ENCODE data around the gene TGFB3.

The TGFB3 gene

GRCh38 chr14:75944607-75945241, 37.1 kb downstream of the TGFB3 start:
- Histone ChIP-seq H3F3A (ENCODE audit: control insufficient read depth, insufficient read depth) (no peaks in the 10 kb centered on the region), H3K36me3 (ENCODE audit: control insufficient read depth, low read length) (no peaks in the 10 kb centered on the region), H3K9me2 (replicated peaks; ENCODE audit: control insufficient read depth, low read length) (no peaks in the 10 kb centered on the region), H3K79me2 (ENCODE audit: control insufficient read depth, low read length) (no peaks in the 10 kb centered on the region), H3K27ac (ENCODE audit: low read depth, low read length) (no peak overlapping the region), H3K4me2 (ENCODE audit: low read length) (no peak overlapping the region), H3K4me1 (ENCODE audit: control insufficient read depth, low read length) (no peaks in the 10 kb centered on the region), H3K27me3 (ENCODE audit: control insufficient read depth, low read length) (no peaks in the 10 kb centered on the region), H3K9me3 (ENCODE audit: control insufficient read depth, insufficient read depth, low read length) (no peaks in the 10 kb centered on the region), H4K20me1 (ENCODE audit: control insufficient read depth, insufficient read depth, low read depth, low read length) (no peaks in the 10 kb centered on the region), H3K4me3 (ENCODE audit: low read length) (no peak overlapping the region)
- TF ChIP-seq CTCF (IDR thresholded peaks at IDR 0.05; ENCODE audit: low read depth, low read length, poor library complexity, severe bottlenecking): no peak
- TF ChIP-seq EZH2phosphoT487 (IDR thresholded peaks at IDR 0.05; ENCODE audit: borderline replicate concordance, low read length): no peak

GRCh38 chr14:75941030-75941429, 40.8 kb downstream of the TGFB3 start:
- Histone ChIP-seq H3K36me3 (ENCODE audit: control insufficient read depth, low read length) (no peaks in the 10 kb centered on the region), H3K4me2 (ENCODE audit: low read length) (no peak overlapping the region), H3K27ac (ENCODE audit: low read depth, low read length) (no peak overlapping the region), H3K9me3 (ENCODE audit: control insufficient read depth, insufficient read depth, low read length) (no peaks in the 10 kb centered on the region), H4K20me1 (ENCODE audit: control insufficient read depth, insufficient read depth, low read depth, low read length) (no peaks in the 10 kb centered on the region), H3K4me1 (ENCODE audit: control insufficient read depth, low read length) (no peaks in the 10 kb centered on the region), H3K9me2 (replicated peaks; ENCODE audit: control insufficient read depth, low read length) (no peaks in the 10 kb centered on the region), H3K27me3 (ENCODE audit: control insufficient read depth, low read length) (no peaks in the 10 kb centered on the region), H3K4me3 (ENCODE audit: low read length) (no peak overlapping the region), H3F3A (ENCODE audit: control insufficient read depth, insufficient read depth) (no peaks in the 10 kb centered on the region), H3K79me2 (ENCODE audit: control insufficient read depth, low read length) (no peaks in the 10 kb centered on the region)
- TF ChIP-seq EZH2phosphoT487 (IDR thresholded peaks at IDR 0.05; ENCODE audit: borderline replicate concordance, low read length): no peak
- no peak for TF ChIP-seq CTCF (IDR thresholded peaks at IDR 0.05; ENCODE audit: low read depth, low read length, poor library complexity, severe bottlenecking)

- TF ChIP-seq CTCF (IDR thresholded peaks at IDR 0.05; ENCODE audit: low read depth, low read length, poor library complexity, severe bottlenecking) (no peak), EZH2phosphoT487 (IDR thresholded peaks at IDR 0.05; ENCODE audit: borderline replicate concordance, low read length) (no peak)
- H3K79me2 ChIP-seq (ENCODE audit: control insufficient read depth, low read length): no peaks in the 10 kb centered on the region
- no peaks in the 10 kb centered on the region for H3K27me3 ChIP-seq (ENCODE audit: control insufficient read depth, low read length)
- no peaks in the 10 kb centered on the region for H3K9me3 ChIP-seq (ENCODE audit: control insufficient read depth, insufficient read depth, low read length)
- H3K4me1 ChIP-seq (ENCODE audit: control insufficient read depth, low read length): peaks cover 7% of the 10 kb centered on the region
- no peak overlapping the region for H3K27ac ChIP-seq (ENCODE audit: low read depth, low read length)
- H3K9me2 ChIP-seq (replicated peaks; ENCODE audit: control insufficient read depth, low read length): no peaks in the 10 kb centered on the region
- H3K36me3 ChIP-seq (ENCODE audit: control insufficient read depth, low read length): no peaks in the 10 kb centered on the region
- no peaks in the 10 kb centered on the region for H3F3A ChIP-seq (ENCODE audit: control insufficient read depth, insufficient read depth)
- H3K4me3 ChIP-seq (ENCODE audit: low read length): no peak overlapping the region
- H4K20me1 ChIP-seq (ENCODE audit: control insufficient read depth, insufficient read depth, low read depth, low read length): no peaks in the 10 kb centered on the region
- no peak overlapping the region for H3K4me2 ChIP-seq (ENCODE audit: low read length)
These were observed 42.6 kb downstream of the TGFB3 start for GRCh38 chr14:75939200-75939599.

Data from DOHH2 (cell line).